BJ (cell line): ENCODE data around the gene LBX1. TPM values are rescaled to one million over a fixed set of nuclear protein-coding genes. Genes with fewer than 3 reads are reported as not detected.

Experiments used
- CTCF ChIA-PET: fragments of 350-600 bp; formaldehyde crosslinking; extraction: SDS; loops from one replicate; lab custom pipeline; 2021; ENCODE audit warnings: antibody characterized with exemption, inconsistent platforms; lab: Yijun Ruan, JAX
- POLR2A ChIA-PET: fragments of 300-600 bp; sonication (Branson Sonifier 250); formaldehyde crosslinking; extraction: SDS; loops from one replicate; lab custom pipeline; 2021; ENCODE audit warnings: antibody characterized with exemption; lab: Charles Lee
- DNase-seq: peaks from one replicate; pipeline ENCODE4 v3.0.0-alpha.2; 2011; ENCODE audit warnings: low read depth
- H3K27me3 ChIP-seq: 2 replicates; pipeline ENCODE4 v1.6.0; 2011; ENCODE audit warnings: low read length; ENCODE audit not compliant: control insufficient read depth, insufficient read depth
- H3K36me3 ChIP-seq: 2 replicates; pipeline ENCODE4 v1.5.1; 2011; ENCODE audit warnings: low read length; ENCODE audit not compliant: control insufficient read depth, insufficient read depth
- H3K4me3 ChIP-seq: 2 replicates; pipeline ENCODE4 v1.5.1; 2011; ENCODE audit warnings: low read depth, mild to moderate bottlenecking, control low read depth, low read length
- CTCF ChIP-seq: IDR thresholded peaks from 2 replicates; pipeline ENCODE4 v1.5.1; 2011; ENCODE audit warnings: low read depth, mild to moderate bottlenecking, control low read depth, inconsistent platforms, low read length, moderate library complexity; ENCODE audit not compliant: insufficient read depth
- polyA plus RNA-seq: library from polyadenylated mRNA; depleted of rRNA; stranded (reverse); fragments of >200 nt; gene quantifications from 2 replicates; pipeline ENCODE4 v1.2.3, GENCODE V29; 2011

LBX1 gene
- polyA plus RNA-seq, 1 experiment, result not detected

GRCh38 chr10:101246639-101247038 is 17.4 kb upstream of the LBX1 start:
- ChIA-PET POLR2A (no interaction called here), CTCF (no interaction called here)
- no peak for DNase-seq
- TF ChIP-seq CTCF, result no peak
- Histone ChIP-seq H3K36me3 (no peaks in the 10 kb centered on the region), H3K27me3 (peaks cover 14% of the 10 kb centered on the region), H3K4me3 (no peak overlapping the region)

- peak; percentile 11 for DNase-seq
- ChIA-PET CTCF (interaction anchor here (0.6 to 1.5 kb wide), 7 partner anchors 9 to 34 kb away, joined by 3 to 5 read pairs (median 3); no protein-coding TSS in a partner anchor), POLR2A (no interaction called here)
- no peak overlapping the region for H3K4me3 ChIP-seq
- TF ChIP-seq CTCF, result no peak
- H3K36me3 ChIP-seq, result no peaks in the 10 kb centered on the region
- peaks cover 14% of the 10 kb centered on the region for H3K27me3 ChIP-seq
Measured at GRCh38 chr10:101244321-101245050, 15.2 kb upstream of the LBX1 start.

GRCh38 chr10:101241840-101242707 is 12.8 kb upstream of the LBX1 start:
- ChIA-PET POLR2A (no interaction called here), CTCF (interaction anchor here (1.6 to 4.0 kb wide), 4 partner anchors 9 to 28 kb away, joined by 3 to 14 read pairs (median 4); partner anchors contain the start of gene LBX1)
- DNase-seq, result no peak

GRCh38 chr10:101238732-101239105 is 9.5 kb upstream of the LBX1 start:
- no peaks in the 10 kb centered on the region for H3K36me3 ChIP-seq
- peak; percentile 22; the same call in 1 of the 2 replicates for TF ChIP-seq CTCF
- POLR2A ChIA-PET, result no interaction called here
- DNase-seq, result no peak
- peaks cover 49% of the 10 kb centered on the region for H3K27me3 ChIP-seq
- no peak overlapping the region for H3K4me3 ChIP-seq
- CTCF ChIA-PET, result interaction anchor here (4.0 kb wide), 1 partner anchor 24 kb away, joined by 14 read pairs; no protein-coding TSS in a partner anchor

More at GRCh38 chr10:101241840-101242707, 12.8 kb upstream of the LBX1 start:
- Histone ChIP-seq H3K36me3 (no peaks in the 10 kb centered on the region), H3K4me3 (no peak overlapping the region), H3K27me3 (peaks cover 26% of the 10 kb centered on the region)
- no peak for TF ChIP-seq CTCF
